ENCODE results near the gene TMEM263.
"Not testable (repeated sequence)": the region's sequence is repeated elsewhere in the genome, so short reads cannot be mapped to it uniquely, and the experiment has no call there.

TMEM263 gene

GRCh38 chr12:106986625-106987389 lies 31.1 kb downstream of the TMEM263 start, which contains the start of gene MTERF2:
MTERF2 (minus strand) TSS chr12:106987146; CDS start chr12:106978714, 8,432 bp downstream.
- peak; percentile 55 to 72 for DNase-seq (ENCODE audit: low read depth in 2 of 2)

GRCh38 chr12:106987846-106988245 lies 32.1 kb downstream of the TMEM263 start:
- DNase-seq (ENCODE audit: low read depth in 2 of 2) = no peak

- DNase-seq (ENCODE audit: low read depth in 2 of 2) = no peak
Observed at GRCh38 chr12:106994579-106995220, 39.0 kb downstream of the TMEM263 start.

- DNase-seq (ENCODE audit: low read depth in 2 of 2) = not testable (repeated sequence)
Observed at GRCh38 chr12:106996102-106996501, 40.4 kb downstream of the TMEM263 start.

- DNase-seq (ENCODE audit: low read depth in 2 of 2) = no peak
Observed at GRCh38 chr12:106997916-106998315, 42.2 kb downstream of the TMEM263 start.

GRCh38 chr12:106999446-106999845 lies 43.7 kb downstream of the TMEM263 start:
- DNase-seq (ENCODE audit: low read depth in 2 of 2) = no peak

GRCh38 chr12:107002665-107003064 lies 47.0 kb downstream of the TMEM263 start:
- not testable (repeated sequence) for DNase-seq (ENCODE audit: low read depth in 2 of 2)

- DNase-seq (ENCODE audit: low read depth in 2 of 2) = no peak
Observed at GRCh38 chr12:107007411-107007810, 51.7 kb downstream of the TMEM263 start.

- no peak for DNase-seq (ENCODE audit: low read depth in 2 of 2)
Observed at GRCh38 chr12:107011519-107011918, 55.8 kb downstream of the TMEM263 start.

- DNase-seq (ENCODE audit: low read depth in 2 of 2) = no peak
Observed at GRCh38 chr12:107012736-107013425, 57.2 kb downstream of the TMEM263 start.

GRCh38 chr12:107014055-107014454 lies 58.3 kb downstream of the TMEM263 start:
- DNase-seq (ENCODE audit: low read depth in 2 of 2) = no peak

GRCh38 chr12:107017042-107017441 lies 61.3 kb downstream of the TMEM263 start:
- no peak for DNase-seq (ENCODE audit: low read depth in 2 of 2)

GRCh38 chr12:107019546-107019945 lies 63.8 kb downstream of the TMEM263 start:
- DNase-seq (ENCODE audit: low read depth in 2 of 2) = no peak
